Fibroblast of skin of scalp (primary cell): Measurements from ENCODE around the gene HEATR3.

Source experiments
- DNase-seq: peaks from one replicate; pipeline ENCODE4 v3.0.0-alpha.2; 2013

The HEATR3 gene

GRCh38 chr16:50058091-50058771 lies 7.5 kb upstream of the HEATR3 start:
- DNase-seq: no peak

DNA sequence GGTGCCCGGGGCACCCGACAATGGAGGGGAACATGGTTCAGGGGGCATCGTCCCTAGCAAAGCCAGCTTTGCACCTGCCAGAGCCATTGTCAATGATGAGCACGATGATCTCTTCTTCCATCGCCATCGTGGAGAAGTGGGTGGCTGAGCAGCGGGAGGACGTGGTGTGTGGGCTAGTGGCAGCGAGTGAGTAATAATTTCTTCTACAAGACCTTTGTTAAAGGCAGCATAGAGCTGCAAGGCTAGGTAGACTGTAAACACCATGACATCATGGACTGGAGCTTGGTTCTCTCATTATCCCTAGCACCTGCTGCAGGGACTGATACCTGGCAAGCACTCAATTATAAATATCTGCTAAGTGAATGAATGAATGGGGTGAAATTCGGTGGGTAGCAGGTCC lies 6.7 kb upstream of the HEATR3 start:
- no peak for DNase-seq

DNA sequence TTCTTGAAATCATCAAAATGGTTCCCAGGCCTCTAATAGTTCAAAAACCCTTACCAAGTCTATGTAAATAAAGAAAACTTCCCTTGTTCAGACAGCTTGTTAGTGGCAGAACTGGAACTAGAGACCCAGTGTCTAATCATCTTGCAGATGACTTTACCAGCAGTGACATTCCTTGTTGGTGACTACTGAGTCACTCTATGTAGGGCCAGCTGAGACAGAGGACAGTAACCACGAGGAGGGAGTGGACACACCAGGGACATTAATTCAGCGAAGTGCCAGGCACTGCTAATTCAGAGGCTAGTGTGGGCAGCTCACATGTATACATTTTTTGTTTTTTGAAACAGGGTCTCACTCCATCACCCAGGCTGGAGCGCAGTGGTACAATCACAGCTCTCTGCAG lies 6.1 kb upstream of the HEATR3 start:
- DNase-seq: no peak

DNA sequence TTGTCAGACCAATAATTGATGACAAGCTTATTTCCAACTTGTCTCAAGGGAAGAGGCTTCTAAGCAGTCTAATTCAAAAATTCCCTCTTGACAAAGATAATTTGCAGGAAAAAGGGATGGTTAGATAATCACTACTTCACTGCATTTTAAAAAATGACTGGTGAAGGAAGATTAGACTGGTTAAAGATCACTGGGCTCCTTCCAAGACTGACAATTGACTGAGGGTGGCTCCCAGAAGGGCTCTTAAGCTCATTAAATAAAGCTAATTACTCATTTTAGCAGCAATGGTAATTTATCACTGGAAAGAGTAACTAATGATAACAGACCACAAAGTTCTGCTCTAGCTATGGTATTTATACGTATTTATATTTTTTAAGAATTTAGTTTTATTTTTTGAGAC lies 4.4 kb upstream of the HEATR3 start:
- DNase-seq: no peak

DNA sequence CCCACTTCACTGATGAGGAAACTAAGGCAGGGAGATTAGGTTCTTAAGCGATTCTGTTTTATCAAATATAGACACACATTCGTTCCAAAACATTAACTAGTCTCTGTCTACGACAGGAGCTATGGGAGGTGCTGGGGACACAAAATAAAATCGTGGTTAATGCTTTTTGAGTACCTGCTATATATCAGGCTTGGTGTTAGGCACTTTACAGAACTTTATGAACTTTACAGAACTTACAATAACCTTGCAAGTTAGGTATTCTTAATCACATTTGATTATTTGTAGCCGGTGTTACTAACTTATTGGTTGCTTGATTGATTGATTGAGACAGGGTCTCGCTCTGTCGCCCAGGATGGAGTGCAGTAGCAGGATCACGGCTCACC lies 538 bp upstream of the HEATR3 start:
- no peak for DNase-seq

GRCh38 chr16:50066482-50067289 lies 916 bp downstream of the HEATR3 start:
- DNase-seq: no peak

DNA sequence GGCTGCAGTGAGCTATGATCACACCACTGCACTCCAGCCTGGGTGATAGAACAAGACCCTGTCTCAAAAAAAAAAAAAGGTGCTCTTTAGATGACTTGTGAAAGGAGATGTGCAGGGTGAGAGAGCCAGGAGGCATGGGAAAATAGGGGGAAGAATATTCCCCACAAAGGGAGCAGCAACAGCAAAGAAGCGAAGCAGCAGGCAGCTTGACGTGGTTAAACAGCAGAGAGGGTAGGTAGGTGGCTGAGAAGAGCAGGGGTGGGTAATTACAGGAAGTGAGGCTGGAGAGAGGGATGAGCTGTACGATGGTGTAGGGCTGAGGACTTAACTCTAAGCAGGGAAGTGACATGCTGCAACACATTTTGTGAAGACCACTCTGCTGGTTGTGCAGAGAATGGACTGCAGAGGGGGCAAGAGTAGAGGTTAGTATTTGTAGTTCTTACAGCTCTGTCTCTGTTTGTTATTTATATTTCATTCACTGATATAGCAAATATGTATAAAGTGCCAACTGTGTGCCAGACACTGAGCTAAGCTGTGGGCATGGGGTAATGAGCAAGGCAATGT lies 1.6 kb downstream of the HEATR3 start:
- peak; percentile 67 for DNase-seq

DNA sequence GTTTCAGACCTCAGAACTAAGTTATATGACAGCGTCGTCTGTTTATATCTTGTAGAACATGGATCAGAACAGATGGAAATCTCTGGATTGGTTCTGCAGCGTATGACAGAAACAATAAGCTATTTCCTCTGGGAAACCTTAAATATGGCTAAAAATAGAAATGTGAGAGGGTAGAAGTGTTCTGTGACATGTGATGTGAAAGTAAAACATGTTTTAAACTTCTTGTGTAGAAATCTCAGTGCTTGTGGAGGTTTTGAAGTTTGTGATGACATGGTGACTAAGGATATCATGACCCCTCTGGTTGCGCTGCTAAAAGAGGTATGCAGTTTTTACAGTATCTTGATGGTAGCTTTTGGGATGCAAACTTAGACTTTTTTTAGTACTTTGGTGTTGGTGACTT lies 2.8 kb downstream of the HEATR3 start:
- peak; percentile 25 for DNase-seq

- no peak for DNase-seq
Observed at GRCh38 chr16:50069060-50069459, 3.3 kb downstream of the HEATR3 start.

DNA sequence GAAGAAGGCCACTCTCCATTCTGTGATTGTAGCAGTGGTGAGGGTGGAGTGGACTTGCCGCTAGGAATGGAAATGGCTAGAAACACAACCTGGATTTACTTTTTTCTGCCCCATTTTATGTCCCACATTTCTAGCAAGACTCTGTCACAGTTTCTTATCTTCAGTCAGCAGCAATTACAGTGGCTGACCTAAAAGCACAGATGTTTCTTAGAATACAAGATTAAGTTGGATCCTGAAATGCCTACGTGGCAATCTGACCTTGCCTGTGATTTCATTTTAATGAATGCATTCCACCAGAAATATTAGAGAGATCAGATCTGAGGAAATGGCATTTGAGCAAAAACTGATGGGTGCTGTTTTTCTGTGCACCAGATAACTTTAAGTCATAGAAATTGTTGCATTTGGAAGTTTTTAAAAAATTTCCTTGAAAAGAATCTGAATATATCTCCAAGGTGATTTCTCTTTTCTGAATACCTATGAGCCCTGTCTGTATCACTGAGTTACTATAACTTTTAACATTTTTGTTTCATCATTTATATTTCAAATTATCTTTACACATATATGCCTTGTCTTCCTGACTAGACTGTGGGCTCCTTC lies 5.4 kb downstream of the HEATR3 start:
- DNase-seq: no peak

DNA sequence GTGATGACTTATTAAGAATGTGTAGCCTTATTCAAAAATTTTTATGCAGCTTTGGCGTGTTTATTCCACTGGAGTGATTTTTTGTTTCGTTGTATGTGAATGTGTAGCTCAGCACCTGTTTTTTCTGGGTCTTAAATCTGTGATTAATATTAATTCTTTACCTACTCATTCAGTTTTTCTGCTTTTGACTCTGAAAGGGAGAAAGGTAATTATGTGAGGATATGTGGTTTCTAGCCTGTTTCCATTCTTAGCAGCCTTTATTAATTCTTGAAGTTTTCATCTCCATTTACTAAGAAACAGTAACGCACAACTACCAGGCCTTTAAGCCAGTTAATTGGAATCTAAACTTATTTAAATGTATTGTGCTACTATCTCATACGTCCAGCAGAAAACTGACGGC lies 7.0 kb downstream of the HEATR3 start:
- DNase-seq: no peak

GRCh38 chr16:50079397-50080140 lies 13.8 kb downstream of the HEATR3 start:
- no peak for DNase-seq

- DNase-seq: no peak
Observed at GRCh38 chr16:50081428-50082018, 15.8 kb downstream of the HEATR3 start.

- peak; percentile 15 for DNase-seq
Observed at GRCh38 chr16:50083996-50084395, 18.2 kb downstream of the HEATR3 start.

DNA sequence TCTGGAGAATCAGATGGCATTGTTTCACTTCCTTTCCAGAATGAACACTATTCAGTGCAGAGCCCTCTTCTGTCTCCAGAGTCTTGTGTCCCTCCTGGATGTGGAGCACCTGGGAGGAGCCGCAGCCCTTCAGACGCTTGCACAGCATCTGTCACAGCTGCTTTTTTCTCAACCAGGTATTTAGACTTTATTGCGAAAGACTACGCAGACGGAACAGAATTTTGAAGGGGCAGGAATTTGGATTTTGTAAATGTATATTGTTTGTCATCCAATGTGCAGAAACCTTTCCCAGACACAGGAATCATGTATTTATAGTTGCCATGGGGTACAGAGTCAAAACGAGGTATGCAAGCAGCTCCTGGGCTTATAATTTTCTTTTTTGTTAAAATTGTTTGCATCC lies 20.4 kb downstream of the HEATR3 start:
- DNase-seq: no peak

GRCh38 chr16:50088302-50088701 lies 22.5 kb downstream of the HEATR3 start:
- DNase-seq: no peak

DNA sequence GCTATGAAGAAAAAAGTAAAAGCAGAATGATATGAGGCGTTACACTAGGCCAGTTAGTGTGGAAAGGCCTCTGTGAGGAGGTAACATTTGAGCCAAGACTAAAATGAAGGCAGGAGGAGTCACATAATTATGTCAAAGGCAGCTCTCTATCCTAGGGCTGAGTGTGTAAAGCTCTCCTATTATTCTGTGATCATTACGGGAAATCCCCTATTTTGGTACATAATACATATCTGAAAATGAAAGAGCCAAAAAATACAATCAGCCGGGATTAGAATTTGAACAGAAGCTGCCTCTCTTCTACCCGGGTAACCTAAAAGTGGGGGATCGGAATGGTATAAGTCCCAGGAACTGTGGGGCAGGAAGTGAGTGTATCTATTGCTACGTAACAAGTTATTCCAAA lies 27.1 kb downstream of the HEATR3 start:
- DNase-seq: no peak

- DNase-seq: peak; percentile 60
Observed at GRCh38 chr16:50093607-50094539, 28.1 kb downstream of the HEATR3 start.

- peak; percentile 93 for DNase-seq
Observed at GRCh38 chr16:50096791-50097190, 31.0 kb downstream of the HEATR3 start.

DNA sequence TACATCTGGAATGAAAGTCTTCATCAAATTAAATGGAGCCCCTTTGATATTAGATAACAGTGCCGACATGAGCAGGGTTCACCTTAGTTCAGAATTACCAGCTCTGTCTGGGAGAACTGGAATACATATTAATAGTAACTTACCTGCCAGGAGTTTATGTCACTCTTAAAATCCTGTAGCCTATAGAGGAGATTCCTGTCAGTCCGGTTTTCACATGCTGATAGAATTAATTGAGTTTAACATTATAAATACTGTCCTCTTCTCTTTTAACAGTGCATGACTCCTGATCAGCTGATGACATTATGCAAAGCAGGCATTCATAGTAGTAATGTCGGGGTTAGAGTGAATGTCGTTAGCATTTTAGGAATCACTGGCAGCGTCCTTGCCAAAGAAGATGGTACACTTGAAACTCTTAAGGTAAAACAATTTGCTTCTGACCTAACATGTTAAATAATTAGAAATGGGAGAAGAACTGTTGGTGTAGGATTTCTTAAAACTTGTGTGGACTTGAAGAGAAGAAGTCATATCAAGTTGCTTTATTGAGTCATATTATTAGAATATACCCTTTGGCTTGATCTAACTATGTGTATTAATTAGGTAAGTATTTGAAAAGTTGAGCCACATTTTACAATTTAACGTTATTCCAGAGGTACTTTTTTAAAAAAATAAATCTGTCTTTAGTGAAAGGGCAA lies 34.3 kb downstream of the HEATR3 start:
- no peak for DNase-seq
